ENCODE measurements around the gene RUBCNL. TPM values are rescaled to one million over a fixed set of nuclear protein-coding genes. Genes with fewer than 3 reads are reported as not detected.
"Not testable (repeated sequence)": the region's sequence is repeated elsewhere in the genome, so short reads cannot be mapped to it uniquely, and the experiment has no call there.

The RUBCNL gene, protein sequence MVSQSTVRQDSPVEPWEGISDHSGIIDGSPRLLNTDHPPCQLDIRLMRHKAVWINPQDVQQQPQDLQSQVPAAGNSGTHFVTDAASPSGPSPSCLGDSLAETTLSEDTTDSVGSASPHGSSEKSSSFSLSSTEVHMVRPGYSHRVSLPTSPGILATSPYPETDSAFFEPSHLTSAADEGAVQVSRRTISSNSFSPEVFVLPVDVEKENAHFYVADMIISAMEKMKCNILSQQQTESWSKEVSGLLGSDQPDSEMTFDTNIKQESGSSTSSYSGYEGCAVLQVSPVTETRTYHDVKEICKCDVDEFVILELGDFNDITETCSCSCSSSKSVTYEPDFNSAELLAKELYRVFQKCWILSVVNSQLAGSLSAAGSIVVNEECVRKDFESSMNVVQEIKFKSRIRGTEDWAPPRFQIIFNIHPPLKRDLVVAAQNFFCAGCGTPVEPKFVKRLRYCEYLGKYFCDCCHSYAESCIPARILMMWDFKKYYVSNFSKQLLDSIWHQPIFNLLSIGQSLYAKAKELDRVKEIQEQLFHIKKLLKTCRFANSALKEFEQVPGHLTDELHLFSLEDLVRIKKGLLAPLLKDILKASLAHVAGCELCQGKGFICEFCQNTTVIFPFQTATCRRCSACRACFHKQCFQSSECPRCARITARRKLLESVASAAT
- total RNA-seq (ENCODE audit: low replicate concordance), result 0.80 and 1.2 TPM in 2 replicates

GRCh38 chr13:46387064-46387851, at the start of gene RUBCNL:
Gene RUBCNL (minus strand): TSS chr13:46387252. CDS start chr13:46372475, 14,777 bp downstream.
- peak within 1 kb of the TSS; percentile 73 for H3K4me3 ChIP-seq
- Mint-ChIP-seq H3K27me3 (ENCODE audit: insufficient read depth, low read depth) (peaks cover 34% of the 10 kb centered on the region), H3K4me1 (peaks cover 21% of the 10 kb centered on the region), H3K9me3 (no peaks in the 10 kb centered on the region), H3K36me3 (no peaks in the 10 kb centered on the region), H3K4me3 (peak within 1 kb of the TSS; percentile 86), H3K27ac (peak within 1 kb of the TSS; percentile 18)
- no peaks in the 10 kb centered on the region for H3K4me1 ChIP-seq
- DNase-seq (ENCODE audit: low spot score), result peak; percentile 84
- H4K20me1 ChIP-seq (ENCODE audit: low read depth), result peaks cover 5% of the 10 kb centered on the region
- H2AFZ ChIP-seq (replicated peaks), result peak within 1 kb of the TSS; percentile 98
- peaks cover 14% of the 10 kb centered on the region for H3F3A ChIP-seq (ENCODE audit: low read depth)
- no peak within 1 kb of the TSS for H3K27ac ChIP-seq
- H3K36me3 ChIP-seq, result no peaks in the 10 kb centered on the region
- H3K79me2 ChIP-seq (ENCODE audit: low read depth), result no peaks in the 10 kb centered on the region
- peak; percentile 44 for TF ChIP-seq EZH2phosphoT487 (IDR thresholded peaks at IDR 0.05)
- peak; percentile 79 for TF ChIP-seq EZH2 (IDR thresholded peaks at IDR 0.05)
- TF ChIP-seq, protein P1, sequence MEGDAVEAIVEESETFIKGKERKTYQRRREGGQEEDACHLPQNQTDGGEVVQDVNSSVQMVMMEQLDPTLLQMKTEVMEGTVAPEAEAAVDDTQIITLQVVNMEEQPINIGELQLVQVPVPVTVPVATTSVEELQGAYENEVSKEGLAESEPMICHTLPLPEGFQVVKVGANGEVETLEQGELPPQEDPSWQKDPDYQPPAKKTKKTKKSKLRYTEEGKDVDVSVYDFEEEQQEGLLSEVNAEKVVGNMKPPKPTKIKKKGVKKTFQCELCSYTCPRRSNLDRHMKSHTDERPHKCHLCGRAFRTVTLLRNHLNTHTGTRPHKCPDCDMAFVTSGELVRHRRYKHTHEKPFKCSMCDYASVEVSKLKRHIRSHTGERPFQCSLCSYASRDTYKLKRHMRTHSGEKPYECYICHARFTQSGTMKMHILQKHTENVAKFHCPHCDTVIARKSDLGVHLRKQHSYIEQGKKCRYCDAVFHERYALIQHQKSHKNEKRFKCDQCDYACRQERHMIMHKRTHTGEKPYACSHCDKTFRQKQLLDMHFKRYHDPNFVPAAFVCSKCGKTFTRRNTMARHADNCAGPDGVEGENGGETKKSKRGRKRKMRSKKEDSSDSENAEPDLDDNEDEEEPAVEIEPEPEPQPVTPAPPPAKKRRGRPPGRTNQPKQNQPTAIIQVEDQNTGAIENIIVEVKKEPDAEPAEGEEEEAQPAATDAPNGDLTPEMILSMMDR (IDR thresholded peaks at IDR 0.05), result no peak
- H3K9me3 ChIP-seq (ENCODE audit: low read depth), result no peaks in the 10 kb centered on the region
- no peak within 1 kb of the TSS for H3K9ac ChIP-seq
- peaks cover 77% of the 10 kb centered on the region for H3K27me3 ChIP-seq
- peak within 1 kb of the TSS; percentile 99 for H3K4me2 ChIP-seq

DNA sequence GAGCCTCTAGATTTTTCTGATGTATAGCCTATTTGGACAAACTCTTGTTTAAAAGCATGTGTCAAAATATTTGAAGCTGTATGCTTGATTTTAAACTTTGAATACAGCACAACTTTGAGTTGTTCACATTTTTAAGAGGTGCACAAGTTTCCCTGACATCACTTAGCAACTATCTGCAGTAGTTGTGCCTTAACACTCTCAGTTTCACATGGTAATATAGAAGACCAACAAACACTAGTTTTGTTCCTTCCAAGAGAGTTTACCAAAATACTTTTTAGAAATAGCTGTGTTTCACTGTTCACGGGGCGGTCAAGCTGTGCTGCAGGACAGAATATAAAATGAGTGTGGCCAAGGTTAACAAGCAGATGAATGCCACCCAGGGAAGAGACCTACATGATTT, 42.5 kb upstream of the RUBCNL start:
- not testable (repeated sequence) for H3K79me2 ChIP-seq (ENCODE audit: low read depth); H3K27me3 Mint-ChIP-seq (ENCODE audit: insufficient read depth, low read depth); H3K27ac Mint-ChIP-seq; H3K9me3 ChIP-seq (ENCODE audit: low read depth); H3K4me1 ChIP-seq; H3K36me3 ChIP-seq; DNase-seq (ENCODE audit: low spot score); H3K9ac ChIP-seq; H3K4me3 Mint-ChIP-seq; H3K9me3 Mint-ChIP-seq; H3K27me3 ChIP-seq; H3K4me3 ChIP-seq; H3K36me3 Mint-ChIP-seq; H3F3A ChIP-seq (ENCODE audit: low read depth); H3K4me2 ChIP-seq; H3K4me1 Mint-ChIP-seq; H2AFZ ChIP-seq (replicated peaks); H3K27ac ChIP-seq; H4K20me1 ChIP-seq (ENCODE audit: low read depth)

GRCh38 chr13:46405457-46405856, 18.4 kb upstream of the RUBCNL start:
- Histone ChIP-seq H2AFZ (replicated peaks) (no peak overlapping the region), H3K4me1 (no peaks in the 10 kb centered on the region), H3K4me3 (no peak overlapping the region), H3K79me2 (ENCODE audit: low read depth) (no peaks in the 10 kb centered on the region), H4K20me1 (ENCODE audit: low read depth) (no peaks in the 10 kb centered on the region), H3K9ac (no peak overlapping the region), H3K36me3 (no peaks in the 10 kb centered on the region), H3F3A (ENCODE audit: low read depth) (no peaks in the 10 kb centered on the region), H3K27ac (no peak overlapping the region), H3K27me3 (no peaks in the 10 kb centered on the region), H3K9me3 (ENCODE audit: low read depth) (peaks cover 12% of the 10 kb centered on the region), H3K4me2 (no peak overlapping the region)
- no peaks in the 10 kb centered on the region for H3K36me3 Mint-ChIP-seq
- no peak for DNase-seq (ENCODE audit: low spot score)
- no peak overlapping the region for H3K27ac Mint-ChIP-seq
- H3K9me3 Mint-ChIP-seq, result peaks cover 9% of the 10 kb centered on the region
- H3K27me3 Mint-ChIP-seq (ENCODE audit: insufficient read depth, low read depth), result peaks cover 10% of the 10 kb centered on the region
- no peak overlapping the region for H3K4me3 Mint-ChIP-seq
- TF ChIP-seq, protein P1 (IDR thresholded peaks at IDR 0.05), result no peak
- TF ChIP-seq EZH2 (IDR thresholded peaks at IDR 0.05), result no peak
- no peak for TF ChIP-seq EZH2phosphoT487 (IDR thresholded peaks at IDR 0.05)
- H3K4me1 Mint-ChIP-seq, result no peaks in the 10 kb centered on the region
